Tibial artery (tissue), 4 donors: ENCODE results near the gene SLC9A8.

Experiments used
- DNase-seq, 2 donors: peaks; one replicate each; pipeline ENCODE4 v3.0.0-alpha.2; 2019
- H3K27ac ChIP-seq, 2 donors: fragments of 200-600 bp; sonication (generic) in 1 of 2; 1 replicate in 1 of 2; 2 replicates in 1 of 2; pipeline ENCODE4 v1.5.1; 2018 to 2019; ENCODE audit warnings: mild to moderate bottlenecking in 1 of 2
- H3K27me3 ChIP-seq, 2 donors: fragments of 200-600 bp; sonication (generic) in 1 of 2; one replicate each; pipeline versions ENCODE4 v1.5.1 to v1.6.0; 2016 to 2019
- H3K36me3 ChIP-seq, 3 donors: fragments of 200-600 bp; sonication (generic) in 2 of 3; one replicate each; pipeline ENCODE4 v1.5.1; 2016 to 2019; ENCODE audit warnings: mild to moderate bottlenecking in 2 of 3
- H3K4me1 ChIP-seq, 4 donors: fragments of 200-600 bp; sonication (generic) in 2 of 4; 1 replicate in 3 of 4; 2 replicates in 1 of 4; pipeline ENCODE4 v1.5.1; 2016 to 2019
- H3K4me3 ChIP-seq, 2 donors: fragments of 200-600 bp; sonication (generic) in 1 of 2; 1 replicate in 1 of 2; 2 replicates in 1 of 2; pipeline ENCODE4 v1.5.1; 2018 to 2019; ENCODE audit warnings: mild to moderate bottlenecking in 2 of 2
- H3K9me3 ChIP-seq, 3 donors: fragments of 200-600 bp; sonication (generic) in 1 of 3; one replicate each; pipeline ENCODE4 v1.5.1; 2016 to 2019
- intact Hi-C: fragments of 100-400 bp; cut with DNase I; formaldehyde crosslinking; loops from one replicate; pipeline ENCODE4 v1.15.0; 2023; ENCODE audit warnings: low total_unique reads
- TF ChIP-seq, protein P1 (sequence below), 2 experiments: fragments of 200-600 bp in 1 of 2; fragments of 450-650 bp in 1 of 2; IDR thresholded peaks; one replicate each; pipeline ENCODE4 v1.5.1; 2017 to 2019; ENCODE audit warnings: antibody characterized with exemption in 2 of 2, mild to moderate bottlenecking in 1 of 2, moderate library complexity in 1 of 2

The SLC9A8 gene

DNA sequence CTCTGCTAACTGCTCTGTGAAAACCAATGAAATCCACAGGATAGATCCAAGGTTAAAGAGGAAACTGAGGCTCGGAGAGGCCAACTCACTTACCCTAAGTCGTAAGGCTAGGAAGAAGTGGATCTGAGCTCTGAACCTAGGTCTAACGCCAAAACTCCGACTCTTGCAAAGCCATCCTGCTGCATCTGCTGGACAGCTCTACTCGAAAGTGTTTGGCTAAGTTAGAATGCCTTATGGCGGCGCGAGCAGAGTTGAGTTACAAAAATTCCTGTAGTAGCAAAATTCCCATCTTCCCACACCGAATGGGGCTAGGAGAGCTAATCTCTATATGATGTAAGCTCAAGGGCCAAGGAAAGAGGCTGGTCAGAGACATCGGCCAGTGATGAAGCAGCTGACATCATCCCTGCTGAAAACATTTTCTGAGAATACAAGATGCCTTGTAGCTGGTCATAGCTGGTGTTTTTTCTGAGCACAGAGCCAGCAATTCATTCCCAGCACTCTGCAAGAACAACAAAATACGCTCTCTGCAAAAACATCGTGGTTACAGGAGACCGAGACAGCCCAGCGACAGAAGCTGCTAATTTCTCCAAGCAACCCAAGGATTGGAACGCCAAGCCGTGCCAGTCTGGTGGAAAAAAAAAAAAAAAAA, 100.9 kb downstream of the SLC9A8 start:
- no peak overlapping the region for H3K4me3 ChIP-seq
- peaks cover 0 to 19% (median 3%) of the 10 kb centered on the region in 3 donors for H3K36me3 ChIP-seq
- peak overlapping the region in 1 of 2 donors; percentile 15 for H3K27ac ChIP-seq
- intact Hi-C loops, result loop anchor here (10.0 kb wide), 2 partner anchors 199 to 369 kb away; partner anchors contain the start of gene B4GALT5
- TF ChIP-seq, protein P1, sequence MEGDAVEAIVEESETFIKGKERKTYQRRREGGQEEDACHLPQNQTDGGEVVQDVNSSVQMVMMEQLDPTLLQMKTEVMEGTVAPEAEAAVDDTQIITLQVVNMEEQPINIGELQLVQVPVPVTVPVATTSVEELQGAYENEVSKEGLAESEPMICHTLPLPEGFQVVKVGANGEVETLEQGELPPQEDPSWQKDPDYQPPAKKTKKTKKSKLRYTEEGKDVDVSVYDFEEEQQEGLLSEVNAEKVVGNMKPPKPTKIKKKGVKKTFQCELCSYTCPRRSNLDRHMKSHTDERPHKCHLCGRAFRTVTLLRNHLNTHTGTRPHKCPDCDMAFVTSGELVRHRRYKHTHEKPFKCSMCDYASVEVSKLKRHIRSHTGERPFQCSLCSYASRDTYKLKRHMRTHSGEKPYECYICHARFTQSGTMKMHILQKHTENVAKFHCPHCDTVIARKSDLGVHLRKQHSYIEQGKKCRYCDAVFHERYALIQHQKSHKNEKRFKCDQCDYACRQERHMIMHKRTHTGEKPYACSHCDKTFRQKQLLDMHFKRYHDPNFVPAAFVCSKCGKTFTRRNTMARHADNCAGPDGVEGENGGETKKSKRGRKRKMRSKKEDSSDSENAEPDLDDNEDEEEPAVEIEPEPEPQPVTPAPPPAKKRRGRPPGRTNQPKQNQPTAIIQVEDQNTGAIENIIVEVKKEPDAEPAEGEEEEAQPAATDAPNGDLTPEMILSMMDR (IDR thresholded peaks at IDR 0.05), result no peak
- peak in 1 of 2 donors; percentile 23 for DNase-seq
- H3K9me3 ChIP-seq, result no peaks in the 10 kb centered on the region
- peaks cover 0 to 33% (median 24%) of the 10 kb centered on the region in 4 donors for H3K4me1 ChIP-seq
- H3K27me3 ChIP-seq, result no peaks in the 10 kb centered on the region

DNA sequence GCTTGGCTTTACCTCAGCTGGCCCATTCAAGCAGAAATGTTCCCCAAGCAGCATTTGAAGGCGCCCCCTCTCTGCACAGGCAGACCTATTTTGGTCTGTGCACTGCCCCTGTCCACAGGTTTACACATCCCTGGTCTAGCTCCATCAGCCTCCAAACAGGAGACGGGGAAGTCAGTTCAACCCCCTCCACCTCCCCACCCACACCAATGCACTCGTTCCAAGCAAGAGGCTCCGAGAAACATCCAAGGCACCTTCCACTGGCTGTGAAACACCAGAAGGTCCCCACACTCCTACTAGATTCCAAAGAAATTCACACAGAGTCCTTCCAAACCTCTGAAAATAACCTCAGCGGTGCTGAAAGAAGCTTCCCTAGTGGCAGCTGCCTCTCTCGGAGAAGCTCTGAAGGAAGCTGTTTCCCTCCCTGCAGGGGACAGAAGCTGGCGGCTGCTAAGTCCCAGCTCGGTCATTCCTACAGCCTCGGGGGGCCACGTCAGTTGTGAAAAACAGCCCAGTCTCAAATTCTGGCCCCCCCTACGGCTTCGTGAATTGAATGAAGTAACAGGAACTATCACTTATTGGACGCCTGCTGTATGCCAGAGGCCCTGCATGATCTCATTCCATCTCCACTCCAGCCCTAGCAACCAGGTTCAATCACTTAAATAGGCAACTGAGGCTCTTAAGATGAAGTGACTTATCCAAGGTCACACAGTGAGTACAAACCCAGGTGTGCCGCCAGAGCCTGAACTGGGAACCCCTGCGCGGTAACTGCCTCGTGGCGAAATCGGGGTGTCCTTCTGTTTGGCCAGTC, 101.9 kb downstream of the SLC9A8 start:
- DNase-seq, result peak in 1 of 2 donors; percentile 66
- intact Hi-C loops, result loop anchor here (10.0 kb wide), 2 partner anchors 200 to 370 kb away; partner anchors contain the start of gene B4GALT5

DNA sequence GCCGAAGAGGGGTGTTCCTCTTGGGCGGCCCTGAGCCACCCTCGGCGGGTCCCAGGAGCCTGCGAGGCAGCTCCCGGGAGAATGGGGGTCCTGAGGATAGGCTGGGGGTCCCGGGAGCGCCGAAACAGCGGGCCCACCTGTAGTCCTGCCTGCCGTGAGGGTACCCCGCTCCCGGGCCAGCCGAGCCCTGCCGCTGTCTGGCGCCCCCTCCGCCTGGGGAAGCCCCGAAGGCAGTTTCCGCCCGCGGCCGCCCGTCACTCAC, 102.4 kb downstream of the SLC9A8 start:
- H3K4me1 ChIP-seq, result peaks cover 0 to 32% (median 24%) of the 10 kb centered on the region in 4 donors

More for the DNA sequence above, 101.9 kb downstream of the SLC9A8 start:
- Histone ChIP-seq H3K27ac (peak overlapping the region; percentile 96 to 97), H3K9me3 (no peaks in the 10 kb centered on the region), H3K36me3 (peaks cover 0 to 9% (median 0%) of the 10 kb centered on the region in 3 donors), H3K4me1 (peaks cover 0 to 33% (median 24%) of the 10 kb centered on the region in 4 donors), H3K27me3 (no peaks in the 10 kb centered on the region), H3K4me3 (peak overlapping the region; percentile 70 to 90)
- TF ChIP-seq, protein P1 (IDR thresholded peaks at IDR 0.05), result no peak

DNA sequence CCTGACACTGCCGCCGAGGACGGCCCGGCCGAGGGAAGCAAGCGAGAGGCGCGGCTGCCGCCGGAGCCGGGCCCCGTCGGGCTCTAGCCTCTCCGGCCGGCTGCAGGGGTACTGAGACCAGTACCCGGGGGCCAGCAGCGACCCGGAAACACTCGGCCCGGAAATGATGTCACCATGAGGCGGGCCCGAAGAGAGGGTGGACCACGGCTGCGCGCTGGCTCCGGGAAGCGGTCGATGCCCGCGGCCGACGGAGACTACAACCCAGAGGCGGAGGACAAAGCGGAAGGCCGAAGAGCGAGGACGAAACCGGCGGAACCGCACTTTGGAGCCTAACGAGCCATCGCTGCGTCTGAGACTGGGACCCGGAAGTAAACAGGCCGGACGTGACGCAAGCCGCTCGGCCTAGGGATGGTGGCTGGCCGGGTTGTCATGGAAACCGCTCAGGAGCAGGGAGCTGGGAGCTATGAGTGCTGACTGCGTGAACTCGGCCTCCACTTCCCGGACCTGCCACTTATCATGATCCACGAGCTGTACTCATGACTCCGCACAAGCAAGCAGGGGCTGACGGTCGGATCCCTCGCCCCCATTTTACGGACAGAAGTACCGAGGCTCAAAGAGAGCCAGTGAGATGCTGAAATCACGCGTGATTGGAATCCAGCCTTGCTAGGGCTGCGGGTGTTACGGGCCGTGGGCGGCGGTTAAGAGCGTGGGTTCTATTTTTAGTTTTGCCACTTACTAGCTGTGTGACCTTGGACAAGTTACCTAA, 102.9 kb downstream of the SLC9A8 start, which contains the start of gene SPATA2:
Gene SPATA2 (minus strand): TSS at position 150 of the 766 bp plus-strand sequence. CDS start 7,039 bp downstream, outside the sequence.
- H3K4me1 ChIP-seq, result peaks cover 0 to 32% (median 21%) of the 10 kb centered on the region in 4 donors
- TF ChIP-seq, protein P1 (IDR thresholded peaks at IDR 0.05), result no peak
- intact Hi-C loops, result loop anchor here (10.0 kb wide), 2 partner anchors 201 to 371 kb away; partner anchors contain the start of gene B4GALT5
- no peaks in the 10 kb centered on the region for H3K36me3 ChIP-seq
- peak within 1 kb of the TSS; percentile 70 to 90 for H3K4me3 ChIP-seq
- H3K27ac ChIP-seq, result peak within 1 kb of the TSS; percentile 96 to 97
- H3K9me3 ChIP-seq, result no peaks in the 10 kb centered on the region
- DNase-seq, result peak; percentile 97 to 98
- H3K27me3 ChIP-seq, result no peaks in the 10 kb centered on the region

More for the DNA sequence above, 102.4 kb downstream of the SLC9A8 start:
- H3K27me3 ChIP-seq, result no peaks in the 10 kb centered on the region
- no peaks in the 10 kb centered on the region for H3K9me3 ChIP-seq
- peak overlapping the region; percentile 70 to 90 for H3K4me3 ChIP-seq
- H3K36me3 ChIP-seq, result peaks cover 0 to 4% (median 0%) of the 10 kb centered on the region in 3 donors
- H3K27ac ChIP-seq, result peak overlapping the region; percentile 96 to 97
- intact Hi-C loops, result loop anchor here (10.0 kb wide), 2 partner anchors 200 to 370 kb away; partner anchors contain the start of gene B4GALT5
- TF ChIP-seq, protein P1 (IDR thresholded peaks at IDR 0.05), result no peak
- no peak for DNase-seq
